Neural cell (in vitro differentiated cells): ENCODE results near the gene NSFL1C. TPM values are rescaled to one million over a fixed set of nuclear protein-coding genes. Genes with fewer than 3 reads are reported as not detected.

Source experiments
- H2AFZ ChIP-seq: fragments of 200-600, 300-800 bp; sonication (generic), shearing (Covaris generic); 2 replicates; pipeline ENCODE4 v1.6.0; 2014; ENCODE audit warnings: low read depth, mild to moderate bottlenecking, antibody characterized with exemption, low read length, moderate library complexity
- H3F3A ChIP-seq: fragments of 200-600 bp; shearing (Covaris generic); 2 replicates; pipeline ENCODE4 v1.6.1; 2016; ENCODE audit warnings: mild to moderate bottlenecking, moderate library complexity, mixed read lengths, antibody characterized with exemption, low read length; ENCODE audit not compliant: insufficient read depth, poor library complexity, severe bottlenecking
- H3K27ac ChIP-seq: fragments of 200-600, 300-800 bp; sonication (generic), shearing (Covaris generic); 2 replicates; pipeline ENCODE4 v1.5.1; 2014; ENCODE audit warnings: mild to moderate bottlenecking, low read length, moderate library complexity
- H3K27me3 ChIP-seq: fragments of 300-800, 200-600 bp; sonication (generic), shearing (Covaris generic); 2 replicates; pipeline ENCODE4 v1.6.0; 2014; ENCODE audit warnings: mild to moderate bottlenecking, low read depth, low read length, moderate library complexity; ENCODE audit not compliant: insufficient read depth
- H3K36me3 ChIP-seq: fragments of 300-800, 200-600 bp; sonication (generic), shearing (Covaris generic); 2 replicates; pipeline ENCODE4 v1.5.1; 2014; ENCODE audit warnings: mild to moderate bottlenecking, antibody characterized with exemption, low read length, moderate library complexity; ENCODE audit not compliant: insufficient read depth
- H3K4me2 ChIP-seq: fragments of 300-800, 200-600 bp; sonication (generic), shearing (Covaris generic); 2 replicates; pipeline ENCODE4 v1.6.0; 2014; ENCODE audit warnings: mild to moderate bottlenecking, low read length
- H3K4me3 ChIP-seq: fragments of 300-800, 200-600 bp; sonication (generic), shearing (Covaris generic); 2 replicates; pipeline ENCODE4 v1.5.1; 2014; ENCODE audit warnings: mild to moderate bottlenecking, low read length, moderate library complexity
- H3K79me2 ChIP-seq: fragments of 200-600 bp; shearing (Covaris generic); replicated peaks from 2 replicates; pipeline ENCODE4 v1.6.0; 2014; ENCODE audit warnings: mild to moderate bottlenecking, low read length, moderate library complexity; ENCODE audit not compliant: insufficient read depth
- H3K9ac ChIP-seq: fragments of 300-800, 200-600 bp; sonication (generic), shearing (Covaris generic); 2 replicates; pipeline ENCODE4 v1.6.1; 2016; ENCODE audit warnings: mild to moderate bottlenecking, low read length, mixed read lengths
- H3K9me2 ChIP-seq: fragments of 200-600 bp; shearing (Covaris generic); 2 replicates; pipeline ENCODE4 v1.6.1; 2016; ENCODE audit warnings: mild to moderate bottlenecking, low read length, mixed read lengths; ENCODE audit not compliant: insufficient read depth
- H3K9me3 ChIP-seq: fragments of 200-600, 300-800 bp; sonication (generic), shearing (Covaris generic); 2 replicates; pipeline ENCODE4 v1.6.1; 2016; ENCODE audit warnings: mild to moderate bottlenecking, mixed run types, low read length, moderate library complexity, mixed read lengths
- H4K20me1 ChIP-seq: fragments of 200-600 bp; shearing (Covaris generic); 2 replicates; pipeline ENCODE4 v1.6.1; 2016; ENCODE audit warnings: mild to moderate bottlenecking, mixed run types; ENCODE audit not compliant: insufficient read depth
- EP300 ChIP-seq: fragments of 450-650 bp; conservative IDR thresholded peaks from 2 replicates; pipeline ENCODE4 v1.6.1; 2014; ENCODE audit warnings: antibody characterized with exemption, mild to moderate bottlenecking, moderate library complexity; ENCODE audit not compliant: poor library complexity, severe bottlenecking
- EZH2 ChIP-seq: fragments of 200-600, 300-800 bp; shearing (Covaris generic), sonication (generic); IDR thresholded peaks from 2 replicates; pipeline ENCODE4 v1.6.1; 2014; ENCODE audit warnings: antibody characterized with exemption, low read length, borderline replicate concordance, mild to moderate bottlenecking; ENCODE audit not compliant: insufficient read depth, poor library complexity, severe bottlenecking
- MXI1 ChIP-seq: fragments of 450-650 bp; conservative IDR thresholded peaks from 2 replicates; pipeline ENCODE4 v1.6.1; 2014; ENCODE audit warnings: antibody characterized with exemption, mild to moderate bottlenecking; ENCODE audit not compliant: poor library complexity, severe bottlenecking
- POLR2AphosphoS5 ChIP-seq: IDR thresholded peaks from 2 replicates; pipeline ENCODE4 v1.6.1; 2012
- RAD21 ChIP-seq: fragments of 450-650 bp; conservative IDR thresholded peaks from 2 replicates; pipeline ENCODE4 v1.6.1; 2014; ENCODE audit warnings: antibody characterized with exemption, mild to moderate bottlenecking, moderate library complexity
- SMC3 ChIP-seq: fragments of 450-650 bp; conservative IDR thresholded peaks from 2 replicates; pipeline ENCODE4 v1.6.1; 2014; ENCODE audit warnings: antibody characterized with exemption, mild to moderate bottlenecking, moderate library complexity; ENCODE audit not compliant: poor library complexity
- TAF1 ChIP-seq: IDR thresholded peaks from 2 replicates; pipeline ENCODE4 v1.6.1; 2012; ENCODE audit warnings: low read depth
- polyA plus RNA-seq: library from polyadenylated mRNA; depleted of rRNA; stranded (reverse); fragments of >200 nt; gene quantifications from 2 replicates; pipeline ENCODE4 v1.2.3, GENCODE V29; 2014
- TF ChIP-seq, protein P1 (sequence below): fragments of 450-650 bp; IDR thresholded peaks from 2 replicates; pipeline ENCODE4 v1.5.1; 2014; ENCODE audit warnings: antibody characterized with exemption, mild to moderate bottlenecking, moderate library complexity; ENCODE audit not compliant: poor library complexity, severe bottlenecking
- TF ChIP-seq, protein P2 (sequence below): IDR thresholded peaks from 2 replicates; pipeline ENCODE4 v1.6.1; 2012; ENCODE audit warnings: borderline replicate concordance

NSFL1C gene
- polyA plus RNA-seq, 1 donor from 2014 or later: 48.7 TPM

DNA sequence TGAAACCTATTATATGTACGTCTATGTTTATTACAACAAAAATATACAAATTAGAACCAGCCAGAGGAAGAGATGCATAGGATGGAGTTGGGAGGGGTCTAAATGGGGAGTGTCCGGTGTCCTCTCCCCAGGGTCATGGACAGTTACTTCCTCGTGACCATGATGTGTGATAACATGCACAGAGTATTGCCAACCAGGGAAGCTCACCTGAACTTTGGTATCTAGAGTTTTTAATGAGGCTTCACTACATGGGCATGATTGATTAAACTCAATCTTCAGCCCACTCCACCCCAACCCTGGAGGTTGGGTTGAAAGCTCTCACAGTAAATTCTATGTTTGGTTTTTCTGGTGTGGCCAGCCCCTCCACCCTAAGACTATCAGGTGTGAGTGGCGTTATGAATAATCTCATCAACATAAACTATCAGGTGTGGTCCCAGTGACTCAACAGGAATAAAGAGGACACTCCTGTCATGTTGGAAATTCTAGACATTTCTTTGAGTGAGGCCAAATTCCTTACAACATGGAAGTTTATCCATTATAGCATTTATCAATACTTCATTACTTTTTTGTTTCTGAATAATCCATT, 37.4 kb downstream of the NSFL1C start:
- Histone ChIP-seq H3F3A (no peaks in the 10 kb centered on the region), H2AFZ (no peak overlapping the region), H3K79me2 (no peaks in the 10 kb centered on the region), H3K4me3 (no peak overlapping the region), H3K9me3 (peaks cover 5% of the 10 kb centered on the region), H4K20me1 (no peaks in the 10 kb centered on the region), H3K27me3 (no peaks in the 10 kb centered on the region), H3K4me2 (no peak overlapping the region), H3K9ac (no peak overlapping the region), H3K36me3 (no peaks in the 10 kb centered on the region), H3K9me2 (no peaks in the 10 kb centered on the region), H3K27ac (no peak overlapping the region)
- TF ChIP-seq, protein P1, sequence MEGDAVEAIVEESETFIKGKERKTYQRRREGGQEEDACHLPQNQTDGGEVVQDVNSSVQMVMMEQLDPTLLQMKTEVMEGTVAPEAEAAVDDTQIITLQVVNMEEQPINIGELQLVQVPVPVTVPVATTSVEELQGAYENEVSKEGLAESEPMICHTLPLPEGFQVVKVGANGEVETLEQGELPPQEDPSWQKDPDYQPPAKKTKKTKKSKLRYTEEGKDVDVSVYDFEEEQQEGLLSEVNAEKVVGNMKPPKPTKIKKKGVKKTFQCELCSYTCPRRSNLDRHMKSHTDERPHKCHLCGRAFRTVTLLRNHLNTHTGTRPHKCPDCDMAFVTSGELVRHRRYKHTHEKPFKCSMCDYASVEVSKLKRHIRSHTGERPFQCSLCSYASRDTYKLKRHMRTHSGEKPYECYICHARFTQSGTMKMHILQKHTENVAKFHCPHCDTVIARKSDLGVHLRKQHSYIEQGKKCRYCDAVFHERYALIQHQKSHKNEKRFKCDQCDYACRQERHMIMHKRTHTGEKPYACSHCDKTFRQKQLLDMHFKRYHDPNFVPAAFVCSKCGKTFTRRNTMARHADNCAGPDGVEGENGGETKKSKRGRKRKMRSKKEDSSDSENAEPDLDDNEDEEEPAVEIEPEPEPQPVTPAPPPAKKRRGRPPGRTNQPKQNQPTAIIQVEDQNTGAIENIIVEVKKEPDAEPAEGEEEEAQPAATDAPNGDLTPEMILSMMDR: no peak
- no peak for TF ChIP-seq RAD21
- TF ChIP-seq SMC3: no peak
- no peak for TF ChIP-seq EP300
- TF ChIP-seq TAF1: no peak
- no peak for TF ChIP-seq POLR2AphosphoS5
- no peak for TF ChIP-seq MXI1
- TF ChIP-seq, protein P2, sequence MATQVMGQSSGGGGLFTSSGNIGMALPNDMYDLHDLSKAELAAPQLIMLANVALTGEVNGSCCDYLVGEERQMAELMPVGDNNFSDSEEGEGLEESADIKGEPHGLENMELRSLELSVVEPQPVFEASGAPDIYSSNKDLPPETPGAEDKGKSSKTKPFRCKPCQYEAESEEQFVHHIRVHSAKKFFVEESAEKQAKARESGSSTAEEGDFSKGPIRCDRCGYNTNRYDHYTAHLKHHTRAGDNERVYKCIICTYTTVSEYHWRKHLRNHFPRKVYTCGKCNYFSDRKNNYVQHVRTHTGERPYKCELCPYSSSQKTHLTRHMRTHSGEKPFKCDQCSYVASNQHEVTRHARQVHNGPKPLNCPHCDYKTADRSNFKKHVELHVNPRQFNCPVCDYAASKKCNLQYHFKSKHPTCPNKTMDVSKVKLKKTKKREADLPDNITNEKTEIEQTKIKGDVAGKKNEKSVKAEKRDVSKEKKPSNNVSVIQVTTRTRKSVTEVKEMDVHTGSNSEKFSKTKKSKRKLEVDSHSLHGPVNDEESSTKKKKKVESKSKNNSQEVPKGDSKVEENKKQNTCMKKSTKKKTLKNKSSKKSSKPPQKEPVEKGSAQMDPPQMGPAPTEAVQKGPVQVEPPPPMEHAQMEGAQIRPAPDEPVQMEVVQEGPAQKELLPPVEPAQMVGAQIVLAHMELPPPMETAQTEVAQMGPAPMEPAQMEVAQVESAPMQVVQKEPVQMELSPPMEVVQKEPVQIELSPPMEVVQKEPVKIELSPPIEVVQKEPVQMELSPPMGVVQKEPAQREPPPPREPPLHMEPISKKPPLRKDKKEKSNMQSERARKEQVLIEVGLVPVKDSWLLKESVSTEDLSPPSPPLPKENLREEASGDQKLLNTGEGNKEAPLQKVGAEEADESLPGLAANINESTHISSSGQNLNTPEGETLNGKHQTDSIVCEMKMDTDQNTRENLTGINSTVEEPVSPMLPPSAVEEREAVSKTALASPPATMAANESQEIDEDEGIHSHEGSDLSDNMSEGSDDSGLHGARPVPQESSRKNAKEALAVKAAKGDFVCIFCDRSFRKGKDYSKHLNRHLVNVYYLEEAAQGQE: no peak

DNA sequence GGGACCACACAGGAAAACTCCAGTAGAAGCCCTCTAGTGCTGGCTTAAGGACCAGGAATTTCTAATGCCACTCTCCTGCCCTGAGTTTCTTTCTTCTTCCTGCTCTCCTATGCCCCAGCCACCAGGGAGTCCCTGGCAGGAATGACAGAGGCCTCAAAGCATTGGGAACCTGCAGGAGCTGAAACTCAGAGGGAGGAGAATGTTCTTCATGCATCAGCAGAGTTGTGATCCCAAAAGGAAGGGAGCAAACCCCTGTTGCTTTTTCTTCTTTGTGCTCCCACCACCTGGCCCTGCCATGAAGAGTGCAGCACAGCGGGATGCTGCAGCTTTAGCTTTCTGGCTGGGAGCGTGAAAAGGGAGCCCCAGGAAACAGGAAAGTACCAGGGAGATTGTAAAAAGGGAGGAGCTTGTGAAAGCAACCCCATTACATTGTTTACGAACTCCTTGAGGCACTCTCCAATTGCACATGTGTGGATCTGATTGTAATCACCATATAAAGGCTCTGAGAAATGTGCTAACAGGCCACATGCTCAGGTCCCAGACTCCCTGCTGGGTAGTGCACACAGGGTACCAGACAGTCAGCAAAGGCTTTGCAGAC, 39.1 kb downstream of the NSFL1C start:
- H4K20me1 ChIP-seq: no peaks in the 10 kb centered on the region
- no peak overlapping the region for H3K4me3 ChIP-seq
- H2AFZ ChIP-seq: no peak overlapping the region
- no peak overlapping the region for H3K27ac ChIP-seq
- no peak overlapping the region for H3K9ac ChIP-seq
- H3K4me2 ChIP-seq: no peak overlapping the region
- no peaks in the 10 kb centered on the region for H3K9me2 ChIP-seq
- H3F3A ChIP-seq: no peaks in the 10 kb centered on the region
- H3K79me2 ChIP-seq: no peaks in the 10 kb centered on the region
- H3K36me3 ChIP-seq: no peaks in the 10 kb centered on the region
- TF ChIP-seq, protein P1: no peak
- no peak for TF ChIP-seq EZH2
- TF ChIP-seq RAD21: no peak
- TF ChIP-seq SMC3: no peak
- no peak for TF ChIP-seq EP300
- H3K9me3 ChIP-seq: no peaks in the 10 kb centered on the region
- no peaks in the 10 kb centered on the region for H3K27me3 ChIP-seq
